GM21825 (cell line): ENCODE results near the gene CCDC116.

Source experiments
- ATAC-seq: cut with Tn5 transposase; IDR thresholded peaks from one replicate; pipeline ENCODE4 v1.9.1; 2021; ENCODE audit warnings: mild to moderate bottlenecking, moderate library complexity; ENCODE audit not compliant: unreplicated experiment

CCDC116 gene

DNA sequence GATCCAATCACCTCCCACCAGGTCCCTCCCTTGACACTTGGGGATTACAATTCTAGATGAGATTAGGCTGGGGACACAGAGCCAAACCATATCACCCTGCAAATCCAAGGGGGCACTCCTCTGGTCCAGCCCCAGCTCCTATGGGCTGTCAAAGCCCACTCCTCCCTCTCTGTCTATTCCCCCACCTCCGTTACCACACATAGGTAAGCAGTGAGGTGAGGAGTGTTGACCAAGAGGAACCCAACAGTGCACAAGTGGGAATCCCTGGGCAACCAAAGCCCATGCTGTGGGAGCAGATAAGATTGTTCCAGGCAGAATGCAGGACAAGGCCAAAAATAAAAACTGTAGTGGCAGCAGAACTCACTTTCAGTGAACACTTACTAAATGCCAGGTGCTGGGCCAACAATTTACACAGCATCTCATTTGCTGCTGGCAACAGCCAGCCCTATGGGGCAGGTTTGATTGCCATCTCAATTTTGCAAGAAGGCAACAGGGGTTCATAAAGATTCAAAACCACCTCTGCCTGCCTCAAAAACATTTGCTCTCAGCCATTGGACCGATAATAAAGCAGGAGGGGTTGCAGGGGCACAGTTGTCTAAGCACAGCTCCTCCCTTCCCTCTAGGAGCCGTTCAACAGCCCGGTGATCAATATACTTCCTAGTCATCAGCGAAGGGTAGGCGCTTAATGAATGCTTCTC is 18.4 kb downstream of the CCDC116 start:
- no peak for ATAC-seq

DNA sequence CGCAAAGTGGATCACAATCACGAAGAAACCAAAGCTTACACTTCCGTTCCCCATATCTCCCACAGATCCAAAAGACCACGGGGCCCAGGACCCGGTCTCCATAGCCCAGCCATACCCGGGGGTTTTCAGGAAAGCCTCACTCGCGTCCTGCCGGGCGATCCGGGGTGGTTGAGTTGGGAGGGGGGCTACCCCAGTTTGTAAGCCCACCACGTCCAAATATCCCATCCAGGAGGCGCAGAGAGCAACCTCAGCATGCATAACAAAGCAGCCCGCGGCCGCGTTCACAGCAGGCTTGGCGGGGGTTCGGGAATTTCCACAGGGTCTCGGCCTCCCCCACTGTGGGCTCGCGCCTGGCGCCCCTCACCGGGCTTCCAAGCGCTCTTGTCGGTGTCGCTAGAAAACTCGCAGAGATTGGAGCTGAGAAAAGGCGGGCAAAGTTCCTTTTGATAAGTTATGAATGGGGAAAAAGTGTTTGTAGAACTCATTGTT is 19.0 kb downstream of the CCDC116 start:
- ATAC-seq: peak; percentile 17

DNA sequence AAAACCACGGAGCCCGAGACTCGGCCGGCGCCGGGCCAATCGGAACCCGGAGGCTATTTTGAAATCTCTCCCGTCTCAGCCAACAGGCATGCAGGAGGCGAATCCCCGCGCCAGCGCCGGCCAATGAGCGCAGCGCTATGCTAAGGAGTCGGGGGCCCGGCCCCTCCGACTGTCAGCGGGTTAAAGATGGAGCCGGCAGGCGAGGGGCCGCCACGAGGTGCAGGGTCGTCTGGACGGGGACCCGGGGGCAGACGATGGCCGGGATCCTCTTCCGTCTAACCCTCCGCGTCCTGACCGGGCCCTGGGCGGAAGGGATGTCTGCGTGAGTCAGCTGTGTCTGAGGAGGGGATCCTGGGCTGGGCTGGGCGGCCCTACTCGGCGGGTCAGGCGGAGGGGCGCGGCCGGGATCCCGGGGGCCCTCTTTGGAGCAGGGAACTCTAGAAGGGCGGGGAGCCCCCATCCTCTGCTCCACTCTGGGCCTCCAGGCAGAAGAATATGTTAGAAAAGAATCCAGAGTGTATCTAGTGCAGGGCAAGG is 19.5 kb downstream of the CCDC116 start:
- peak; percentile 75 for ATAC-seq

DNA sequence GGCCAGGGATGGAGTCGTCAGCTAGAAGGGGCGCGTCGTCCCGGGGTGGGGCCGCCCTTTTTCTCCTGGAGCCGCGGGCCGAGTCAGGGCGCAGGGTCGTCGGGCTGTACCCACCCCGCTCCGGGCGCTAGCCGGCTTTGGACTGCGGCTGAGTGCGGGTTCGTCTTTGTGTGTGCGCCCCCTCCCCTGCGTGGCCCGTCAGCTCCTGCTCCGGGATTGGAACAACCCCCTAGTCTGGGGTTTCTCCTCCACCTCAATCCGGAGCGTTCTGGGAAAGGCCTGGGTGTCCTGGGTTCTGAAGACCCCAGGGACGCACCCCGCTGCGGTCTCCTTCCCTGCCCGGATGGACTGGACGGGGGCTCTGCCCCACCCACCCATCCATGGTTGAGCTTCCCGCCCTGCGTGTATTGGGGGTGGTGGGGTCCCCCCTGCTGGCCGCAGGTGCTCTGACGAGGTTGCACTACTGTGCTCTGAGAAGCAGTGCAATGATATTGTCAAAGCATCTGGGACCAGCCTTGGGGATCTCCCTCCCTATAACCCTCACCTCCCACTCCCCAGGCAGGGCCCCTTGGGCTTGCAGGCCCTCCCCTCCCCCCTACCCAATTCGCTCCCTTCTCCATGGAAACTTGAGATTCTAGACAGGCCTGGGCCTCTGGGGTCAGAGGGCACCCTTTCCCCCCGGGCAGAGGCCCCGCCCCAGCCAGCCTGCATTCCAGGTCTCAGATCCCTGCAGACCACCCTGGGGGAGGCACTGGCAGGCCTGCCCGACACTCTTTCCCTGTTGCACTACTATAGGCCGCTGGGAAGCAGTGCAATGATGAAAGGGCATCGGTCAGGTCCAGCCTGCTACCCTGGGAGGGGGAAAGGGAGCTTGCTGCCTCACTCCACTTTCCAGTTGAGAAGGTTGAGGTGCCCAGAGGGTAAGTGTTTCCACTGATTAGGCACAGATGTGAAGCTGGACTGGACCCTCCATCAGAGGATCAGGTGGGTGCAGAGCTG is 20.3 kb downstream of the CCDC116 start:
- ATAC-seq: no peak

DNA sequence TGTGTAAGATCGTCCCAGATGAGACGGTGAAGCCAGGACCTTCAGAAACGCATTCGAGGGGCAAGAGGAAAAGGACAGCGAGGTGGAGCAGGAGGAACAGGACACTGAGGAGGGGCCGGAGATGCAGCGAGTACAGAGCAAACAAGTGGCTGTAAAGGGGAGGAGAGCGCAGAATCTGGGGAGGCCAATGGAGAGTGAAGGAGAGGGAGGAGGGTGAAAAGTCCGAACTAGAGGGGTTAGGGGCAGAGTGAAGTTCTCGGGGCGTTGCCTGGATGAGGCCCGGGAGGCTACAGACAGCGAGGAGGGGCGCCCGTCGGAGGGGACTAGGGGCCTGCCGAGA is 24.4 kb downstream of the CCDC116 start:
- no peak for ATAC-seq

DNA sequence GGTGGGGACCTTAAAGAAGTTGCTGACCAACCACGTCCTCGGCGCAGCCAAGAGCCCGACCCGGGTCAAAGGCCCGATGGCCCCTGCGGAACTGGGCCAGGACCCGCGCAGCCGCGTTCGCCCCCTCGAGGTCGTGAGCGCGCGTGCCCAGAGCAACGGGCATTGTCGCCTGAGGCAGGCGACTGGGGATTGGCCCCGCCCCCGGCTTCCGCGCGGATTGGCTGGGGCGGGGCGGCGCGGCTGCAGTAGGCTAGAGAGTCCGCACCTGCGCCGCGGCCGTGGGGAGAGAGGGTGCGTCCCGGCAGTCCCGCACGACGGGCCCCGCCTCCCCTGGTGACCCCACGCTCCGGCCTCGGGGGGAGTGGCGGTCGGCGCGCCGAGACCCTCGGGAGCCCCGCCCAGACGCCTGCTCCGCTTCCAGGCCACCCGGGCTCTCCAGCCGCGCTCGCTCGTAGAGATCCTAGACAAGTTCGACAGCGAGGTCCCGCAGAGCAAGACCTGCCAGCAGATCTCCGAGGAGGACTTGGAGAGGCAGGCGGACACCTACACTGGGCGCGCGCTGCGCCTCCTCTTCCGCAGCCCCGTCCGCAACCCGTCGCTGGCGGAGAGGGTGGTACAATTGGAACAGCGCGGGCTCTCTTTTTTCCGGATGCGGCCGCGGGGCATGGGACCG is 24.9 kb downstream of the CCDC116 start:
- ATAC-seq: peak; percentile 65

GRCh38 chr22:21659864-21660525 is 27.4 kb downstream of the CCDC116 start:
- no peak for ATAC-seq

GRCh38 chr22:21660904-21661303 is 28.3 kb downstream of the CCDC116 start:
- no peak for ATAC-seq

DNA sequence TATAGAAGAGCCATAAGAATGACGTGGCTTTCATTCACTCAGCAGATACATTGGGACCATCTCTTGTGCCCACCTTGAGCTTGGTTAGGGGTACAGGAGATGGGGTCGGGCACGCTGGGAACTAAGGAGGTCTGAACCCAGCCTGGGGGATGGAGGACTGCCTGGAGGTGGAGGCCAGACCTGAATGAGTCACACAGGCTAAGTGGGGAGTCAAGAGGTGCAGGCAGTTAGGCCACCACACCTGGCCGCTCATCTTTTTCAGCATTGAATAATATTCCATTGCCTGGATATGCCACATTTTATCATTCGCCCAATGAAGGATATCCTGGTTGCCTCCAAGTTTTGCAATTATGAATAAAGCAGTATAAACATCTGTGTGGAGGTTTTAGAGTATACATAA is 29.4 kb downstream of the CCDC116 start:
- ATAC-seq: no peak

- no peak for ATAC-seq
Observed at GRCh38 chr22:21663738-21664137, 31.2 kb downstream of the CCDC116 start.

DNA sequence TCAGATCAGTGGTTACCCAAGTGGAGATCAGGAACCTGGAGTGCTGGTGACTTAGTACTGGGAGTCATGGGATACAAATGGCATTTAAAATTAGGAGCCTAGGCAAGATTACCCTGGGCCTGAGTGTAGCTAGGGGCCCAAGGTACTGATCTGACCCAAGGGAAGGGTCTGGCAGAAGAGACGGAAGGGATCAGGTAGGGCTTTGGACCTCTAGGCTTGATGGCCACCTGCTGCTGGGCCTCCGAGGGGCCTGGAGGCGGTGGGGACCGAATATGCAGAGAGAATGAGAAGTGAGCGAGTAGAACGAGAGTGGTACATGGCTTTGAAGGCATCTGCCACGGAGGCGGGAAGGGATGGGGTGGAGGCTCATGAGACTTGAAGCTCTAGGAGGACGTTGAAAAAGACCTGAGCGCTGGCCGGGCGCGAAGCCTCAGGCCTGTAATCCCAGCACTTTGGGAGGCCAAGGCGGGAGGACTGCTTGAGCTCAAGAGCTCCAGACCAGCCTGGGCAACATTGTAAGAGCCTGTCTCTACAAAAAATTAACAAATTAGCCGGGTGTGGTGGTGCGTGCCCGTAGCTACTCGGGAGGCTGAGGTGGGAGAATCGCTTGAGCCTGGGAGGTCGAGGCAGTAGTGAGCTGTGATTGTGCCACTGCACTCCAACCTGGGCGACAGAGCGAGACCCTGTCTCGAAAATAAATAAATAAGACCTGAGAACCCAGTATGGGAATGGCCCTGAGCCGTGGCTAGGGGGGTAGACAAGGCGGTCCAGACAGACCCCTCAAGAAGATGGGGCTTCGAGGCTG is 32.7 kb downstream of the CCDC116 start:
- no peak for ATAC-seq

DNA sequence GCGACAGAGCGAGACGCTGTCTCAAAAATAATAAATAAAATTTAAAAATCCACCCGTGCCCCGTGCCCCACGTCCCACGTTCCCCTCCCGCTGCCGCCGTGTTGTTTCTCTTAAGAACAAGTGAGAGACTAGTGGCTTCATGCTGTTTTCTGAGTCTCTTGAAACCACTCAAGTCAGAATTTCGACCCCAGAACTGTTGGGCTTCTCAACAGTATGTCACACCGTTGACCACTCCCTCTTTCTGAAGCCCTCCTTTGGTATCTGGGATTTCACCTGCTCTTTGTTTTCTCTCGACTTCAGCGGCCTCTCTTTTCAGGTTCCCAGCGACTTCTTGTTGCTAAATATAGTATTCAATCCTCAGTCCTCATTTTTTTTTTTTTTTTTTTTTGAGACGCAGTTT is 34.2 kb downstream of the CCDC116 start:
- ATAC-seq: no peak

- ATAC-seq: no peak
Observed at GRCh38 chr22:21669026-21669425, 36.5 kb downstream of the CCDC116 start.

- ATAC-seq: no peak
Observed at GRCh38 chr22:21672107-21672629, 39.6 kb downstream of the CCDC116 start.

- ATAC-seq: no peak
Observed at GRCh38 chr22:21673534-21674321, 41.2 kb downstream of the CCDC116 start.

GRCh38 chr22:21674638-21675245 is 42.2 kb downstream of the CCDC116 start:
- ATAC-seq: no peak

GRCh38 chr22:21677606-21678443 is 45.3 kb downstream of the CCDC116 start:
- no peak for ATAC-seq
